22Rv1 (cell line): ENCODE results near the gene CPLANE2.

Experiments used
- CTCF ChIP-seq: fragments of 450-650 bp; IDR thresholded peaks from 2 replicates; pipeline ENCODE4 v1.5.1; 2017; ENCODE audit warnings: mild to moderate bottlenecking
- ZFX ChIP-seq: fragments of 450-650 bp; IDR thresholded peaks from 2 replicates; pipeline ENCODE4 v1.6.1; 2017; ENCODE audit warnings: antibody characterized with exemption, borderline replicate concordance

GRCh38 chr1:16241221-16241708 is 4.3 kb upstream of the CPLANE2 start:
- TF ChIP-seq CTCF (no peak), ZFX (no peak)
